Nephron progenitor cell (in vitro differentiated cells): ENCODE results near the gene TIAL1.

ENCODE experiments used
- DNase-seq: peaks from one replicate; pipeline ENCODE4 v3.0.0; 2021
- H3K27ac Mint-ChIP-seq: 2 replicates; pipeline ENCODE4 v1.8.0; 2021; ENCODE audit warnings: mild to moderate bottlenecking, moderate library complexity, mixed read lengths
- H3K27me3 Mint-ChIP-seq: 2 replicates; pipeline ENCODE4 v1.8.0; 2021; ENCODE audit warnings: mild to moderate bottlenecking, low read depth, mixed read lengths; ENCODE audit not compliant: poor library complexity
- H3K36me3 Mint-ChIP-seq: 2 replicates; pipeline ENCODE4 v1.8.0; 2021; ENCODE audit warnings: low read depth, mixed read lengths
- H3K4me1 Mint-ChIP-seq: 2 replicates; pipeline ENCODE4 v1.8.0; 2021; ENCODE audit warnings: mixed read lengths
- H3K4me3 Mint-ChIP-seq: 2 replicates; pipeline ENCODE4 v1.8.0; 2021; ENCODE audit warnings: mild to moderate bottlenecking, moderate library complexity, mixed read lengths
- H3K9me3 Mint-ChIP-seq: 2 replicates; pipeline ENCODE4 v1.8.0; 2021; ENCODE audit warnings: mild to moderate bottlenecking, moderate library complexity, mixed read lengths
- TF ChIP-seq, protein P1 (sequence below): fragments of 200-600 bp; sonication (generic); IDR thresholded peaks from 2 replicates; pipeline ENCODE4 v1.5.0; 2021; ENCODE audit warnings: antibody characterized with exemption

The TIAL1 gene, protein sequence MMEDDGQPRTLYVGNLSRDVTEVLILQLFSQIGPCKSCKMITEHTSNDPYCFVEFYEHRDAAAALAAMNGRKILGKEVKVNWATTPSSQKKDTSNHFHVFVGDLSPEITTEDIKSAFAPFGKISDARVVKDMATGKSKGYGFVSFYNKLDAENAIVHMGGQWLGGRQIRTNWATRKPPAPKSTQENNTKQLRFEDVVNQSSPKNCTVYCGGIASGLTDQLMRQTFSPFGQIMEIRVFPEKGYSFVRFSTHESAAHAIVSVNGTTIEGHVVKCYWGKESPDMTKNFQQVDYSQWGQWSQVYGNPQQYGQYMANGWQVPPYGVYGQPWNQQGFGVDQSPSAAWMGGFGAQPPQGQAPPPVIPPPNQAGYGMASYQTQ

DNA sequence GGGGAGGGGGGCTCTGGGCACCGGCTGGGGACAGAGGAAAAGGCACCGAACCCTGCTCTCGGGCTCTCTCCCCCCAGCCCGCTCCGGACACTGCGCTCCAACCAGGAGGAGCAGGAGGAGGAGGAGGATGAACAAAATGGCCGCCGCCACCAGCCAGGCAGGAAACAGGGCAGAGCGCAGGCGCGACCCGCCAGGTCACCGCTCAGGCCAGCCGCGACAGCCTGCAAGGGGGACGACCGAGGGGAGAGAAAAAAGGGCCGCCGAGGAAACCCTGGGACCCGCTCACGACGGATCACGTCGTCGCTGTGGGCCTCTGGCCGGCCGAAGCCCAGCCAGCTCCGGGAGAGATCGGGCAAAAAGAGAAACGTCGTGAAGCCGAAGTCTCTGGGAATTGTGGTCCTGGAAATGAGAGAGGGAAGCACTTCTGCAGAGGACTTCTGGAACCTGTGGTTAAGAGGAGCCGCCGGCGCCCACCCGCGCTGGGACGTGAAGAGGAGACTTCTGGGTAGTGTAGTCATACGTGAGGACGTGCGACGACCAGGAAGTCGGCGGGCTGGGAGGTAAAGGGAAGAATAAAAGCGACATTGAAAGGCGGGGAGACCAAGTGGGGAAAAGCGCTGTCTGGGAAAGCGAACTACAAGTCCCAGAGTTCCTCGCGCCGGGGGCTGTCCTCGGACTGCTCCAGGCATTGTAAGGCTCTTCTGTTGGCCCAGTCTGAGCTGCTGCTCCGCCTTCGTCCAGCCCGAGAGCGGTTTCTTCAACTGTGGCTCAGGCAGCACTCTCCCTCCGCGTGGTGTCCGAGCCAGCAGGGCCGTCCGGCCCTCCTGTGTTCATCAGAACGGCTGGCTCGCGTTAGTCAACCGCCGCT is at the start of gene TIAL1:
Gene TIAL1, minus strand, starts transcription at position 428 of the 868 bp plus-strand sequence. CDS start 499 bp downstream, outside the sequence.
- Mint-ChIP-seq H3K4me3 (peak within 1 kb of the TSS; percentile 92), H3K36me3 (peaks cover 32% of the 10 kb centered on the region), H3K27ac (peak within 1 kb of the TSS; percentile 100), H3K27me3 (peaks cover 4% of the 10 kb centered on the region), H3K4me1 (peaks cover 48% of the 10 kb centered on the region), H3K9me3 (peaks cover 12% of the 10 kb centered on the region)
- TF ChIP-seq, protein P1, sequence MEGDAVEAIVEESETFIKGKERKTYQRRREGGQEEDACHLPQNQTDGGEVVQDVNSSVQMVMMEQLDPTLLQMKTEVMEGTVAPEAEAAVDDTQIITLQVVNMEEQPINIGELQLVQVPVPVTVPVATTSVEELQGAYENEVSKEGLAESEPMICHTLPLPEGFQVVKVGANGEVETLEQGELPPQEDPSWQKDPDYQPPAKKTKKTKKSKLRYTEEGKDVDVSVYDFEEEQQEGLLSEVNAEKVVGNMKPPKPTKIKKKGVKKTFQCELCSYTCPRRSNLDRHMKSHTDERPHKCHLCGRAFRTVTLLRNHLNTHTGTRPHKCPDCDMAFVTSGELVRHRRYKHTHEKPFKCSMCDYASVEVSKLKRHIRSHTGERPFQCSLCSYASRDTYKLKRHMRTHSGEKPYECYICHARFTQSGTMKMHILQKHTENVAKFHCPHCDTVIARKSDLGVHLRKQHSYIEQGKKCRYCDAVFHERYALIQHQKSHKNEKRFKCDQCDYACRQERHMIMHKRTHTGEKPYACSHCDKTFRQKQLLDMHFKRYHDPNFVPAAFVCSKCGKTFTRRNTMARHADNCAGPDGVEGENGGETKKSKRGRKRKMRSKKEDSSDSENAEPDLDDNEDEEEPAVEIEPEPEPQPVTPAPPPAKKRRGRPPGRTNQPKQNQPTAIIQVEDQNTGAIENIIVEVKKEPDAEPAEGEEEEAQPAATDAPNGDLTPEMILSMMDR = no peak
- peak; percentile 95 for DNase-seq

DNA sequence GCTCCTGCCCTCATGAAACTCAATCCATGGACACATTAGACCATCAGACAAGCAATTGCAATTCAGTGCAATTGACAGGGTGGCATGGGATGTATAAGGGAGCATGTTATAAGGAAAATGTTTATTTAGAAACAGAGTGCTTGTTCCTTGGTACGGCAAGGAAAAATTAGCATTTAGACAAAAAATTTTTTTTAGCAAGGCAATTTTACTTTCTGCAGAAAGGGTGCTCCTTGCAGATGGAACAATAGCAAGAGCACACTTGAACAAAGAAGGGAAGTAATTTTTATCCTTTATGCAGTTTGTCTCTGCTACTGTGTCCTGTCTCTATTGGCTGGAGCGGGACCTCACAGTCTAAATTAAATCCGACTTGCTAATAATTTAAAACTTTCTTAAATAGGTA is 48.2 kb upstream of the TIAL1 start:
- H3K36me3 Mint-ChIP-seq = no peaks in the 10 kb centered on the region
- H3K27ac Mint-ChIP-seq = no peak overlapping the region
- H3K27me3 Mint-ChIP-seq = peaks cover 14% of the 10 kb centered on the region
- H3K9me3 Mint-ChIP-seq = no peaks in the 10 kb centered on the region
- H3K4me3 Mint-ChIP-seq = no peak overlapping the region
- TF ChIP-seq, protein P1 = no peak
- DNase-seq = no peak
- H3K4me1 Mint-ChIP-seq = peaks cover 19% of the 10 kb centered on the region

DNA sequence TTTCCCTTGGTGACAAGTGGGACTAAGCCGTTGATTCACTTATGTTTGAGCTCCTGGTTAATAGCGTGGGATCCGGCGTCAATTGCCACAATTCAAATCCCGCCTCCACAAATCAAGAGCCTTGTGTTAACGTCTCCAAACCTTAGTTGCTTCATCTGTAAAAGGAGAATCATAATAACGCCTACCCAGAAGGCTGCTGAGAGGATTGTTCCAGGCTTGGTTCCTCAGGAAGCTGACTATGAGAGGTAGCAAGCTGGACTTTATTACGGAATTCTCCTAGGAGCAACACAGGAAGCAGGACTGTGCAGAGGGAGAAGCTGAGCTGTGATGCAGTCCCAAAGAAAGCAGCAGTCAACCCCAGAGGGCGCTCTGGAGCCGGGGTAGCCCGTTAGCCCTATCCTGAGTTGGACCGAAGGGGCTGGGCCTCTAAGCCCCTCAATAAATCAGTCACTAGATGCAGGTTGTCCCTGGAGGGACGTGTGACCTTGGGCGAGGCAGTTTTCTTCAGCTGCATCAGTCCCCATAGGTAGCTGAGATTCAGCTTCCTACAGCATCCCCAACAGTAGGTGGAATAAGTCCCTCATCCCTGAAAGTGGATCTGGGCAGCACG is 47.5 kb upstream of the TIAL1 start:
- TF ChIP-seq, protein P1 = peak; percentile 41
- Mint-ChIP-seq H3K4me1 (peaks cover 19% of the 10 kb centered on the region), H3K27me3 (peaks cover 18% of the 10 kb centered on the region), H3K36me3 (no peaks in the 10 kb centered on the region), H3K27ac (no peak overlapping the region), H3K9me3 (no peaks in the 10 kb centered on the region), H3K4me3 (no peak overlapping the region)
- DNase-seq = peak; percentile 60

DNA sequence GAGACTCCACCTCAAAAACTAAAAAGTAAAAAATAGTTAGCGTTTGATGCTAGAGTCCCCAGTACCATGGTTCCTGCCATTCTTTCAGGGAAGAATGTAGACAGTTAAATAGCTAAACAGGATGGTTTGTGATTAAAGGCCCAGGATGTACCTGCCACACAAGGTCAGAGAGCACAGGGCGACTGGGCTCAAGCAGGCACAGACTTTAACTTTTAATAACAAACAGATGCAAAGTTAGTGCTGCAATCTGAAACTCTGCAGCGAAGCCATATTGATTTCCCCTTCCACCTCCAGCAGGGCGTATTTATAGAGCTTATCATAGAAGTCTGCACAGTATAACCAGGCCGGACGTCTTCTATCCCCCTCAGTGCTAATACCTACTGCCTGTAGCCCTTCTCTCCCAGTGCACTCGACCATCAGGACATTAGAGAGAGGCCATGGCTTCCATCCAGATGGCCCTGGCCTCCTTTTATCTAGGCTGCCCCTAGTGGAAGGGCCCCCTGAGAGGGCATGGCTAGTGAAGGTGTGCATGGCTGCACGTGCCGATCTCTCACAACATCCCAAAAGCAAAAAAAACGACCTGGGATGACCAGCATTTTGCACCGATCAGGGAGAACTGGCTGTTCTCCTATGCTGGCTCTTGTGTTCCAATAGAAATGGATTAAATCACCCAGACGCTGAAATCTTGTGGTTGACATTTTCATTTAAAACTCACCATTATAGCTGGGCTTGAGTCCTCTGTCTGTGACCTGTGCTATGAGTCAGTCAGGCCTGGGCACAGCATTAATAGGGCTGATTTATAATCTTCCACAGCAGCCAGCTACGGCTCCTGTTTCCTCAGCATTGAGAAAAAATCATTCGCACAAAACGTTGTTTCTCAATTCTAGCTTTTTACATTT is 46.8 kb upstream of the TIAL1 start:
- H3K4me3 Mint-ChIP-seq = no peak overlapping the region
- H3K27ac Mint-ChIP-seq = no peak overlapping the region
- H3K27me3 Mint-ChIP-seq = peaks cover 17% of the 10 kb centered on the region
- H3K9me3 Mint-ChIP-seq = no peaks in the 10 kb centered on the region
- no peaks in the 10 kb centered on the region for H3K36me3 Mint-ChIP-seq
- DNase-seq = no peak
- H3K4me1 Mint-ChIP-seq = peaks cover 19% of the 10 kb centered on the region
- TF ChIP-seq, protein P1 = no peak

GRCh38 chr10:119642556-119643111 is 45.9 kb upstream of the TIAL1 start:
- Mint-ChIP-seq H3K27me3 (peaks cover 12% of the 10 kb centered on the region), H3K4me1 (peaks cover 19% of the 10 kb centered on the region), H3K4me3 (no peak overlapping the region), H3K9me3 (no peaks in the 10 kb centered on the region), H3K27ac (no peak overlapping the region), H3K36me3 (no peaks in the 10 kb centered on the region)
- DNase-seq = no peak
- TF ChIP-seq, protein P1 = no peak
